HPDE6-E6E7 (cell line): ENCODE data around the gene CYB5R2.

Experiments used
- DNase-seq: peaks from one replicate; pipeline ENCODE4 v3.0.0; 2011; ENCODE audit warnings: missing footprints; ENCODE audit errors: extremely low spot score

CYB5R2 gene

GRCh38 chr11:7638710-7639642 is 34.3 kb downstream of the CYB5R2 start:
- no peak for DNase-seq

GRCh38 chr11:7637447-7638157 is 35.7 kb downstream of the CYB5R2 start:
- DNase-seq: peak; percentile 38

- DNase-seq: no peak
Measured at GRCh38 chr11:7636350-7636749, 37.0 kb downstream of the CYB5R2 start.

DNA sequence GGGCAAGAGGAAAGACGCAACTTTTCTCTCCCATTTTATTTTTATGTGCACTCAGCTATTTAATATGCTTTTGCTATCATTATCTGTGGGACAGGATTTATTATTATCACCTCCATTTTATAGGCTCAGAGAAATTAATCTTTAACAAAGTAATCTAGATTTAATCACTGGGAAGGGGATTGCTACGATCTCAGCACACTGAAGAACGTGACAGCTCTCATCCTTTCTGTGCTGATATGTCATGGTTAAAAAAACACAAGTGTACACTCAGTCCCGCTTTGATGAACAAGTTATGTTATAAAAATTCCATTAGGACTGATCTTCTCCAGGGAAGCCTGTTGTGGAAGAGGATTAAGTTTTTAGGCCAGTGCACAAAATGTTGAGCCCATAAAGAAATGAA is 37.6 kb downstream of the CYB5R2 start:
- DNase-seq: no peak

DNA sequence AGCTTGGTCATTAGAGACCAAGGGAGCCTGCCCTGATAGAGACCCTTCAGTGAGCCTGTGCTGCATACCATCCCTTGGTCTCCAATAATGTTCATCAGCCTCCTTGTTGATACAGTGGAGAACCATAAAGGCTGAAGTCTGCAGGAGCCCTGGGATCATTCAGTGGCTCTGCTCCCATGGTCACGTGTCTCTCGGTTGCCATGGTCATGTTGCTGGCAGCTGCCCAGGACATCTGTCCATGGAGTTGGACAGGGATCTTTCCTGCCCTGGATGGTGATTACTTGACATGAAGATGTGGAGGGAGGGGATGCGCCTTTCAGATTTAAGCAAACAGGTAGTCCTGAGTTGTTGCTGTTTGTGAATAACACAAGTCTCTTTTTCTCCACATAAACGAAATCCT is 38.2 kb downstream of the CYB5R2 start:
- no peak for DNase-seq

GRCh38 chr11:7632211-7632610 is 41.1 kb downstream of the CYB5R2 start:
- DNase-seq: no peak

DNA sequence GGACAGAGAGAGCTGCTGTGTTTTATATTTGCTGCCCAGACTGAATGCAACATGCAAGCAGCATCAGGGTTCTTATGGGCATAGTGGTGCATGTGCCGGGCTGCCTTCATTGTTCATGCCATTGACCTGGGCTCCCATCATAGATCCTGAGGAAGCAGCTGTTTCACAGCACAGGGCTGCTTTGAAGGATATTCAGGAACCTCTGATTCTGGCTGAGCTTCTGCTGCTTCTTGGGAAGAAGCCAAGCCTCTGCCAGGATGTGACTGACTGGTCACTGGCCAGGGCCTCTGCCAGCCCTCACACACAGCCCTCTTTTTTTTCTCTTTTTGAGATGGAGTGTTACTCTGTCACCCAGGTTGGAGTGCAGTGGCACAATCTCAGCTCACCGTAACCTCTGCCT is 43.3 kb downstream of the CYB5R2 start:
- no peak for DNase-seq

- DNase-seq: no peak
Measured at GRCh38 chr11:7628660-7629059, 44.6 kb downstream of the CYB5R2 start.

DNA sequence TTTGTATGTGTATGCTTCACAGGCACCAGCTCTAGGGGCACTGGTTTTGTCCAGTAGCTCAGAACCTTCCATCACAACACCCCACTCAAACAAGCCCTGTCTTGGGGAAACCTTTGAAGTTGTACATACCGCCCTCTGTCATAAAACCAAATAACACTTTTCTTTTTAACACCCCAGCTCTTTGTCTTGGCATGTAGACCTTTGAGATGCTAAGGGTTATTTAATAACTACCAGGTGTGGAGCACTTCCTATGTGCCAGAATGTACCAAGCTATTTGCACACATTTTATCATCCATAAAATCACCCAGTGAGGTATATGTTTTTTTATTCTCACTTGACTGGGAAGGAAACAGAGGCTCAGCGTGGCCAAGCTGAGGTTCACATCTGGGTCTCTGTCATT is 50.6 kb downstream of the CYB5R2 start:
- DNase-seq: no peak

GRCh38 chr11:7621554-7621953 is 51.7 kb downstream of the CYB5R2 start:
- no peak for DNase-seq

DNA sequence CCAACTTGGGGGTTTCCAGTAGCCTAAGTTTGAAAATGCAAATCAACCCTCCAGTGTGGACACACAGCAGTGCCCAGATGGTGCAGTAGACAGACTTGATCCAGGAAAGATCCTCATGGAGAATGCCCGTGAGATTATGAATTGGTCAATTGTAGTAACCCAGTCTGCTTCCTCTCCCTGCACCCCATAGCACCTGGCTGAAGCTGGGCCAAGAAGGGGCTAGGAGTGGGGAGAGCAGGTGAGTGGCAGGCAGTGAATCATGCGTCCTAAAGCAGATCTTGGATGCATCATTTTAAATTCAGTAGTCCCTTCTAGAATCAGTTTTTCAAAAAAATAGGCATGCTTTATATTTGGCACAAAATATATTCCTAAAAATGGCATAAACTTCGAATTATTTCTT is 52.2 kb downstream of the CYB5R2 start:
- DNase-seq: no peak

DNA sequence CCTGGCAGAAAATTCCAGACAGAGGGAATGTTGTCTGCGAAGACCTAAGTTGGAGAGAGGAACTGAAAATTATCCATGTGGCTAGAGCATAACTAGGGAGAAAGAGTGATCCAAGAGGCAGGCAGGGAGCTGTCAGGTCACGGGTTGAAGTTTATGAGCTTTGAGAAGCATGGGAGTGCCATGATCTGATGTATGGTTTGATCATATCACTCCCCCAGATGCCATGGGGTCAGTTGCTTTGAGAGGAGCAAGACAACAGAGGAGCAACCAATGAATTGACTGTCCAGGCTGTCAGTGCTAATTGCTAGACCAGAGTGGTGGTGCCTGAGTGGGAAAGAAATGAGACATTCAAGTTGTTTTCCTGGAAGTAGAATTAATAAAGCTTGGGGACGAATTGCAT is 54.0 kb downstream of the CYB5R2 start:
- DNase-seq: no peak

DNA sequence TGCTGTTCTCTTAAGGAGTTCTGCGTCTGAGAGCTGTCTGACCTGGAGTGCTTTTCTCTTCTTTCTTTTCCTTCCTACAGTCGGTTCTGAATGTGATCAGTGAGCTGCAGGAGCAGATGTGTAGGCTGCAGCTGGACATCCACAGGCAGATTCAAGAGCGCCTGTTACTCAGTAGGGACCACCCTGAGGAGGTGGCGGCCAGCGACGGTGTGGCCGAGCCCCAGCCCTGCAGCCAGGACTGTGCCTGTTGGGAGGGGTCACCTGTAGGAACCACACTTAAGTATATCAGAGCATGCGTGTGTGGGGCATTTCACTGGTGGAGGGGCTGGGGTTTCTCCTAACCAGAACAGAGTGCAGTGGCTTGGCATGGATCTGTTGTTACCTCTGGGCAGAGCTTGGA is 56.3 kb downstream of the CYB5R2 start:
- DNase-seq: no peak
